Pulmonary artery endothelial cell (primary cell): ENCODE data around the gene ADAMTS2. TPM values are rescaled to one million over a fixed set of nuclear protein-coding genes. Genes with fewer than 3 reads are reported as not detected.

Source experiments
- DNase-seq: peaks from one replicate; pipeline ENCODE4 v3.0.0-alpha.2; 2011; ENCODE audit warnings: low read depth, low spot score
- total RNA-seq: library from RNA; depleted of rRNA; stranded (reverse); fragments of >200 nt; gene quantifications from 2 replicates; pipeline ENCODE4 v1.2.3, GENCODE V29; 2014

ADAMTS2 gene
- 0.04 TPM in 1 of 2 replicates, not detected in the other for total RNA-seq

- DNase-seq: no peak
These were observed at the start of gene ADAMTS2 for GRCh38 chr5:179345433-179346321. ADAMTS2 (minus strand) TSS chr5:179345461; CDS start chr5:179345328, 133 bp downstream.

- no peak for DNase-seq
These were observed 47.8 kb upstream of the ADAMTS2 start for GRCh38 chr5:179393078-179393477.

- no peak for DNase-seq
These were observed 42.2 kb upstream of the ADAMTS2 start for GRCh38 chr5:179387151-179388110.

GRCh38 chr5:179385914-179386313, 40.7 kb upstream of the ADAMTS2 start:
- no peak for DNase-seq

- DNase-seq: no peak
These were observed 37.2 kb upstream of the ADAMTS2 start for GRCh38 chr5:179382486-179382885.

- DNase-seq: no peak
These were observed 36.4 kb upstream of the ADAMTS2 start for GRCh38 chr5:179381691-179382090.

- DNase-seq: no peak
These were observed 35.2 kb upstream of the ADAMTS2 start for GRCh38 chr5:179380211-179381035.

- DNase-seq: no peak
These were observed 34.1 kb upstream of the ADAMTS2 start for GRCh38 chr5:179379321-179379890.

- no peak for DNase-seq
These were observed 33.4 kb upstream of the ADAMTS2 start for GRCh38 chr5:179378441-179379271.

GRCh38 chr5:179378116-179378440, 32.8 kb upstream of the ADAMTS2 start:
- DNase-seq: no peak

- DNase-seq: no peak
These were observed 32.3 kb upstream of the ADAMTS2 start for GRCh38 chr5:179377421-179378115.

- DNase-seq: no peak
These were observed 31.6 kb upstream of the ADAMTS2 start for GRCh38 chr5:179376701-179377420.

- DNase-seq: no peak
These were observed 30.6 kb upstream of the ADAMTS2 start for GRCh38 chr5:179375831-179376365.

GRCh38 chr5:179375236-179375685, 30.0 kb upstream of the ADAMTS2 start:
- DNase-seq: no peak

GRCh38 chr5:179374506-179375235, 29.4 kb upstream of the ADAMTS2 start:
- DNase-seq: no peak

- no peak for DNase-seq
These were observed 28.8 kb upstream of the ADAMTS2 start for GRCh38 chr5:179373961-179374505.
